ENCODE results near the gene DYNC1LI1. TPM values are rescaled to one million over a fixed set of nuclear protein-coding genes. Genes with fewer than 3 reads are reported as not detected.
A peak's percentile ranks its signal among the peaks of the same experiment; 100 is the strongest.

The DYNC1LI1 gene
- total and polyA plus RNA-seq, 9 of the 15 experiments (the other 6 are each of a cell fraction or from before 2014, with no cell fraction given) = 21.0 to 85.4 (median 61.3) TPM

DNA sequence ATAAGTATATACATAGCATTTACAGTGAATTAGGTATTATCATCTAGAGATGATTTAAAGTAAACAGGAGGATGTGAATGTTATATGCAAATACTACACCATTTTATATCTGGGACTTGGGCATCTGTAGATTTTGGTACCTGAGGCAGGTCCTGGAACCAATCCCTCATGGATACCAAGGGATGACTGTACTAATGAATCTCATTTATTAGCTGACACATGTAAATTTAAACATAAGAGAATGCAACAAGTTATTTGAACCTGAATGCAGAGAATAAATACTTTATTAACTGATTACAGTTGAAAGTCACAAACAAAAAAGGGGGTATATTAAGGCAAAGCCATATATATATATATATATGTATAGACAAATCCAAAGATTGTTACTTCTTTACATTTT, 44.9 kb downstream of the DYNC1LI1 start:
- H3K36me3 ChIP-seq (ENCODE audit: control insufficient read depth, insufficient read depth, low read length) = peaks cover 50% of the 10 kb centered on the region
- CTCF ChIA-PET (ENCODE audit: low intra/inter-chr PET ratio) = no interaction called here

DNA sequence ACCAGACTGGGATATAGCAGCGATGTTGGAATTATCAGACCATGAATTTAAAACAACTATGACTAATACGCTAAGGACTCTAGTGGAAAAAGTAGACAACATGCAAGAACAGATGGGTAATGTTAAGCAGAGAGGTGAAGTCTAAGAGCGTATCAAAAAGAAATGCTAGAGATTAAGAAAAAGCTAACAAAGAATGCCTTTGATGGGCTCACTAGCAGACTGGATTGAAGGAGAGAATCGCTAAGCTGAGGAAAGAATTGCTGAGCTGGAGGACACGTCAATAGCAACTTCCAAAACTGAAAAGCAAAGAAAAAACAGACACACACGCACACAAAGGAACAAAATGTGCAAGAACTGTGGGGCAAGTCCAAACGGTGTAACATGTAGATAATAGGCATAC, 48.0 kb downstream of the DYNC1LI1 start:
- FAIRE-seq (no peak), ATAC-seq (no peak), DNase-seq (ENCODE audit: extremely low read depth in 1 of 4, low spot score in 3 of 4) (no peak)
- Histone ChIP-seq H3K9me3 (replicated peaks; ENCODE audit: control insufficient read depth, insufficient read depth, low read depth, low read length) (no peaks in the 10 kb centered on the region), H3K36me3 (ENCODE audit: control insufficient read depth, insufficient read depth, low read length) (peaks cover 25% of the 10 kb centered on the region), H3K4me2 (ENCODE audit: insufficient read depth, low read length) (no peak overlapping the region), H3K9ac (ENCODE audit: insufficient read depth in 1 of 2, low read depth in 2 of 2, low read length in 2 of 2) (no peak overlapping the region), H2AFZ (ENCODE audit: low read depth, low read length) (no peak overlapping the region), H3K4me1 (replicated peaks in 1 of 2; ENCODE audit: control insufficient read depth in 2 of 2, insufficient read depth in 2 of 2, low read length in 2 of 2) (peaks cover 0 to 3% of the 10 kb centered on the region in 2 experiments; a peak in 1 of 5 replicates), H3K79me2 (ENCODE audit: control insufficient read depth, insufficient read depth, low read length) (no peaks in the 10 kb centered on the region), H3K27me3 (ENCODE audit: control insufficient read depth in 2 of 2, insufficient read depth in 2 of 2, low read length in 2 of 2) (no peaks in the 10 kb centered on the region), H4K20me1 (replicated peaks; ENCODE audit: control insufficient read depth, insufficient read depth, low read length) (no peaks in the 10 kb centered on the region), H3K9me1 (ENCODE audit: control insufficient read depth, insufficient read depth, low read length) (no peaks in the 10 kb centered on the region), H3K4me3 (no peak overlapping the region), H3K27ac (ENCODE audit: extremely low read depth, low read depth, low read length) (no peak overlapping the region)
- 69% methylated on average over 7 of the region's 7 CpGs for WGBS (ENCODE audit: insufficient coverage, low coverage, missing lambda C conversion rate)
- POLR2A ChIA-PET = interaction anchor here (1.1 to 1.2 kb wide), 2 partner anchors 9 to 10 kb away, joined by 4 to 5 read pairs; no protein-coding TSS in a partner anchor
- intact Hi-C loops (cut with micrococcal nuclease) = no loop called here
- in situ Hi-C loops (cut with MboI) = no loop called here
- CTCF ChIA-PET (ENCODE audit: low intra/inter-chr PET ratio) = no interaction called here
- no TSS peak for BruUV-seq (replicated peaks)
- TF ChIP-seq POLR2H (tag; IDR thresholded peaks at IDR 0.05; ENCODE audit: low read depth) (no peak), RHOXF2B (CRISPR knock-in tag; conservative IDR thresholded peaks at IDR 0.05) (no peak), ZNF24 (IDR thresholded peaks at IDR 0.05) (no peak)
- TF ChIP-seq, protein P1, sequence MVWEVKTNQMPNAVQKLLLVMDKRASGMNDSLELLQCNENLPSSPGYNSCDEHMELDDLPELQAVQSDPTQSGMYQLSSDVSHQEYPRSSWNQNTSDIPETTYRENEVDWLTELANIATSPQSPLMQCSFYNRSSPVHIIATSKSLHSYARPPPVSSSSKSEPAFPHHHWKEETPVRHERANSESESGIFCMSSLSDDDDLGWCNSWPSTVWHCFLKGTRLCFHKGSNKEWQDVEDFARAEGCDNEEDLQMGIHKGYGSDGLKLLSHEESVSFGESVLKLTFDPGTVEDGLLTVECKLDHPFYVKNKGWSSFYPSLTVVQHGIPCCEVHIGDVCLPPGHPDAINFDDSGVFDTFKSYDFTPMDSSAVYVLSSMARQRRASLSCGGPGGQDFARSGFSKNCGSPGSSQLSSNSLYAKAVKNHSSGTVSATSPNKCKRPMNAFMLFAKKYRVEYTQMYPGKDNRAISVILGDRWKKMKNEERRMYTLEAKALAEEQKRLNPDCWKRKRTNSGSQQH (CRISPR knock-in tag; IDR thresholded peaks at IDR 0.05) = no peak
- TF ChIP-seq, protein P2, sequence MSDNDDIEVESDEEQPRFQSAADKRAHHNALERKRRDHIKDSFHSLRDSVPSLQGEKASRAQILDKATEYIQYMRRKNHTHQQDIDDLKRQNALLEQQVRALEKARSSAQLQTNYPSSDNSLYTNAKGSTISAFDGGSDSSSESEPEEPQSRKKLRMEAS (CRISPR knock-in tag; IDR thresholded peaks at IDR 0.05) = no peak
- TF ChIP-seq, protein P3, sequence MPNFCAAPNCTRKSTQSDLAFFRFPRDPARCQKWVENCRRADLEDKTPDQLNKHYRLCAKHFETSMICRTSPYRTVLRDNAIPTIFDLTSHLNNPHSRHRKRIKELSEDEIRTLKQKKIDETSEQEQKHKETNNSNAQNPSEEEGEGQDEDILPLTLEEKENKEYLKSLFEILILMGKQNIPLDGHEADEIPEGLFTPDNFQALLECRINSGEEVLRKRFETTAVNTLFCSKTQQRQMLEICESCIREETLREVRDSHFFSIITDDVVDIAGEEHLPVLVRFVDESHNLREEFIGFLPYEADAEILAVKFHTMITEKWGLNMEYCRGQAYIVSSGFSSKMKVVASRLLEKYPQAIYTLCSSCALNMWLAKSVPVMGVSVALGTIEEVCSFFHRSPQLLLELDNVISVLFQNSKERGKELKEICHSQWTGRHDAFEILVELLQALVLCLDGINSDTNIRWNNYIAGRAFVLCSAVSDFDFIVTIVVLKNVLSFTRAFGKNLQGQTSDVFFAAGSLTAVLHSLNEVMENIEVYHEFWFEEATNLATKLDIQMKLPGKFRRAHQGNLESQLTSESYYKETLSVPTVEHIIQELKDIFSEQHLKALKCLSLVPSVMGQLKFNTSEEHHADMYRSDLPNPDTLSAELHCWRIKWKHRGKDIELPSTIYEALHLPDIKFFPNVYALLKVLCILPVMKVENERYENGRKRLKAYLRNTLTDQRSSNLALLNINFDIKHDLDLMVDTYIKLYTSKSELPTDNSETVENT (CRISPR knock-in tag; IDR thresholded peaks at IDR 0.05) = no peak

More for the DNA sequence above, 44.9 kb downstream of the DYNC1LI1 start:
- Histone ChIP-seq H3K27ac (ENCODE audit: extremely low read depth, low read depth, low read length) (no peak overlapping the region), H3K79me2 (ENCODE audit: control insufficient read depth, insufficient read depth, low read length) (no peaks in the 10 kb centered on the region), H3K4me2 (ENCODE audit: insufficient read depth, low read length) (no peak overlapping the region), H3K9me1 (ENCODE audit: control insufficient read depth, insufficient read depth, low read length) (no peaks in the 10 kb centered on the region), H4K20me1 (replicated peaks; ENCODE audit: control insufficient read depth, insufficient read depth, low read length) (no peaks in the 10 kb centered on the region), H3K9me3 (replicated peaks; ENCODE audit: control insufficient read depth, insufficient read depth, low read depth, low read length) (no peaks in the 10 kb centered on the region), H3K27me3 (ENCODE audit: control insufficient read depth in 2 of 2, insufficient read depth in 2 of 2, low read length in 2 of 2) (no peaks in the 10 kb centered on the region), H3K4me3 (no peak overlapping the region), H3K4me1 (replicated peaks in 1 of 2; ENCODE audit: control insufficient read depth in 2 of 2, insufficient read depth in 2 of 2, low read length in 2 of 2) (no peaks in the 10 kb centered on the region), H2AFZ (ENCODE audit: low read depth, low read length) (no peak overlapping the region), H3K9ac (ENCODE audit: insufficient read depth in 1 of 2, low read depth in 2 of 2, low read length in 2 of 2) (no peak overlapping the region)
- in situ Hi-C loops (cut with MboI) (no loop called here), intact Hi-C loops (cut with micrococcal nuclease) (no loop called here)
- TF ChIP-seq ZNF316 (IDR thresholded peaks at IDR 0.05) = peak; percentile 53
- TF ChIP-seq MAFF (IDR thresholded peaks at IDR 0.05; ENCODE audit: low read length) = peak; percentile 22; the same call in 1 of the 2 replicates
- TF ChIP-seq, protein P4, sequence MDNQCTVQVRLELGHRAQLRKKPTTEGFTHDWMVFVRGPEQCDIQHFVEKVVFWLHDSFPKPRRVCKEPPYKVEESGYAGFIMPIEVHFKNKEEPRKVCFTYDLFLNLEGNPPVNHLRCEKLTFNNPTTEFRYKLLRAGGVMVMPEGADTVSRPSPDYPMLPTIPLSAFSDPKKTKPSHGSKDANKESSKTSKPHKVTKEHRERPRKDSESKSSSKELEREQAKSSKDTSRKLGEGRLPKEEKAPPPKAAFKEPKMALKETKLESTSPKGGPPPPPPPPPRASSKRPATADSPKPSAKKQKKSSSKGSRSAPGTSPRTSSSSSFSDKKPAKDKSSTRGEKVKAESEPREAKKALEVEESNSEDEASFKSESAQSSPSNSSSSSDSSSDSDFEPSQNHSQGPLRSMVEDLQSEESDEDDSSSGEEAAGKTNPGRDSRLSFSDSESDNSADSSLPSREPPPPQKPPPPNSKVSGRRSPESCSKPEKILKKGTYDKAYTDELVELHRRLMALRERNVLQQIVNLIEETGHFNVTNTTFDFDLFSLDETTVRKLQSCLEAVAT (IDR thresholded peaks at IDR 0.05) = no peak
- BruUV-seq (replicated peaks) = no TSS peak
- FAIRE-seq = no peak
- no peak for DNase-seq (ENCODE audit: extremely low read depth in 1 of 4, low spot score in 3 of 4)
- POLR2A ChIA-PET = no interaction called here
- ATAC-seq = no peak

All from K562 (cell line).